GM18520 (cell line): ENCODE data around the gene CHAF1A.

Experiments
- ATAC-seq: cut with Tn5 transposase; IDR thresholded peaks from one replicate; pipeline ENCODE4 v1.9.1; 2021; ENCODE audit not compliant: unreplicated experiment

Gene CHAF1A

GRCh38 chr19:4487572-4487971 lies 85.1 kb downstream of the CHAF1A start:
- ATAC-seq: no peak

GRCh38 chr19:4488496-4488895 lies 86.1 kb downstream of the CHAF1A start:
- no peak for ATAC-seq

- no peak for ATAC-seq
Measured at GRCh38 chr19:4491446-4491845, 89.0 kb downstream of the CHAF1A start.

GRCh38 chr19:4492337-4493103 lies 90.1 kb downstream of the CHAF1A start:
- no peak for ATAC-seq
